Posterior cingulate gyrus (tissue), 11 donors: ENCODE measurements around the gene SMPD3.
A peak's percentile ranks its signal among the peaks of the same experiment; 100 is the strongest.

Experiments used
- DNase-seq, 10 donors: peaks; one replicate each; pipeline versions ENCODE4 v3.0.0 to v3.0.0-alpha.2; 2020 to 2021; ENCODE audit warnings: mixed read lengths in 3 of 10
- intact Hi-C: fragments of 100-400 bp; cut with DNase I; formaldehyde crosslinking; loops from one replicate; pipeline ENCODE4 v1.15.1; 2023

SMPD3 gene

GRCh38 chr16:68445458-68445857, 2.9 kb downstream of the SMPD3 start:
- intact Hi-C loops, result no loop called here
- DNase-seq, result peak in 5 of 10 donors; percentile 41 to 89 (median 60)

DNA sequence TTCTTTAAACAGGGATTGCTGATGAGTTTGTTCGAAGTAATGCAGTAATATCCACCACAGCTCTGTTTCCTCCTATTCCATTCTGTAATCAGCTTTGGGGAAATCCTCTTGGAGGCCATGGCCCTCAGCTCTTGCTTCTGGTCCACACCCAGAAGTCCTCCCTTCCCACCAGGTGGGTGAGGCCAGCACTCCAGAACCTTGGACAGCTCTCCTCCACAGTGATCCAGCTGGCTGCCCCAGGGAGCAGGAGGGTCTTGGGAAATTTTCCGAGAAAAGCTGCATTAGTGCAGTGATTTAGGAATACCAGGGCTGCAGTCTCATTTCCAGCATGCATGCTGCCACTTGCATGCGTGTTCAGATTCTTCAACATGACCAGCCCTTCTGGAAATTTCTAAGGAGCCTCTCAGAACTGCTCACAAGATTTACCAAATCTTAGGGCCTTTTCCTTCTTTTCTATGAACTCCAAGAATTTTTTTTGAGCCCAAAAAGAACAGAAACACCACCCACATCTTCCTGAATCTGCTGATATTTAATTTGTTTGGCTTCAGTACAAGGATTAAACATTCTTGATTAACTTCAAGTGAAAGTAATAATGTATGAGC, 4.2 kb downstream of the SMPD3 start:
- peak in 1 of 10 donors; percentile 71 for DNase-seq

GRCh38 chr16:68436581-68436980, 11.7 kb downstream of the SMPD3 start:
- intact Hi-C loops, result no loop called here
- no peak for DNase-seq

More for the DNA sequence above, 4.2 kb downstream of the SMPD3 start:
- intact Hi-C loops, result no loop called here

GRCh38 chr16:68434624-68435210, 13.6 kb downstream of the SMPD3 start:
- no peak for DNase-seq
- intact Hi-C loops, result no loop called here

DNA sequence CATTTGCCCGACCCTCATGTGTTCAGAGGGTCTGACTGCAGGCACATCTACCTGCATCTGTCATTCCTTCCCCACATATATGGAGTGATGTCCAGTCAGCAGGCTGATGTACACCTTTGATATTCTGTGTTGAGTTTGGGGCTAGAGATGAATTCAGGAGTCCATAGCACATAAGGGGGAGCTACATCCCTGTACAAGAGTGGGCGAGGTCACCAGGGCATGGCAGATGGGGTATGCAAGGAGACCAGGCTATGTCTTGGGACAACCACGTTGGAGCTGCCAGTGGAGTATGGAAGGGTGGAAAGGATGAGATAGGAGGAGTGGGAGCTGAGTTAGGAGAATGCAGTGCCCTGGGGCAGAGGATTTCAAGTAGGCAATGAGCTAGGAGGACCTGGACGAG, 15.0 kb downstream of the SMPD3 start:
- DNase-seq, result no peak

GRCh38 chr16:68432701-68433100, 15.6 kb downstream of the SMPD3 start:
- intact Hi-C loops, result no loop called here
- DNase-seq, result no peak

More for the DNA sequence above, 15.0 kb downstream of the SMPD3 start:
- intact Hi-C loops, result no loop called here

GRCh38 chr16:68429076-68429854, 19.0 kb downstream of the SMPD3 start:
- no peak for DNase-seq
- intact Hi-C loops, result no loop called here

DNA sequence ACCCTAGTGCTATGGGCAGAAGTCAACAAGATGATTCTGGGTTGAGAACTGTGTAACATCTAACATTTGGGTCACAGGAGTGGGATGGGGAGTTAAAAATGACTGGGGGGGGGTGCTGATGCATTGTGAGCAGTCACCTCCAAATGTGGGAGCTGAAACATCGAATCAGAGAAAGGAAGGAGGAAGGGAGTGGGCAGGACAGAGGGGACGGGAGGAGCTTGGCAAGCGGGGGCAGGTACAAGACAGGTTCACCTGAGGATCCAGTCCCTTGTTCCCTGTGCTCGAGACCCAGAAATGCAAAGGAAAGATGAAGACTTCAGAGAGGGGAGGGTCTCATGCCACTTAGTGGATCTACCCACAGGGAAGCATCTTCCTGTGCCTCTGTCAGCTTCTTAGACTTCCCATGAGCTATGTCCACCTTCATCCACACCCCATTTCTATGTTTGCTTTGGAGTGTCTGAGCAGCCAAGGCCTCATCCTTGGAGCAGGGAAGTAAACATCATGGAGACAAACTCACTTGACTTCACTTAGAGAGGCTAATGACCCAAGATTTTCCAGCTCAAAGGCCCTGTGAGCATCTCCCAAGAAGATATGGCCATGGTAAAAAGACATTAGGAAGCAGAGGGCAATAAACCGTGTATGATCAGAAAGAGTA, 20.5 kb downstream of the SMPD3 start:
- intact Hi-C loops, result no loop called here

DNA sequence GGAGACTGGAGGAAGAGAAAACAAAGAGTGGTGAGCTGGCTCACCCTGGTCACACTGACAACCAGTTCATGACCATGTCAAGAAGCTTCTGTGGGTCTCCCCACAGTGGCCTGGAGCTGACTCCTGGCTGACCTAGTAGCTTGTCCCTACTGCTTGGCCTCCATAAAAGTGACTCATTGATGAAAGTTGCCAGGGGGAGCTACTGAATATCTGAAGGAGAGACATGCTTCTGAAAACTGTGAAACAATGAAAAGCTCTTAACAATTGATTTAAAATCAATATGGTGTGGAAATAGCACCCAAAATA, 22.0 kb downstream of the SMPD3 start:
- intact Hi-C loops, result no loop called here
- DNase-seq, result no peak

More for the DNA sequence above, 20.5 kb downstream of the SMPD3 start:
- no peak for DNase-seq

DNA sequence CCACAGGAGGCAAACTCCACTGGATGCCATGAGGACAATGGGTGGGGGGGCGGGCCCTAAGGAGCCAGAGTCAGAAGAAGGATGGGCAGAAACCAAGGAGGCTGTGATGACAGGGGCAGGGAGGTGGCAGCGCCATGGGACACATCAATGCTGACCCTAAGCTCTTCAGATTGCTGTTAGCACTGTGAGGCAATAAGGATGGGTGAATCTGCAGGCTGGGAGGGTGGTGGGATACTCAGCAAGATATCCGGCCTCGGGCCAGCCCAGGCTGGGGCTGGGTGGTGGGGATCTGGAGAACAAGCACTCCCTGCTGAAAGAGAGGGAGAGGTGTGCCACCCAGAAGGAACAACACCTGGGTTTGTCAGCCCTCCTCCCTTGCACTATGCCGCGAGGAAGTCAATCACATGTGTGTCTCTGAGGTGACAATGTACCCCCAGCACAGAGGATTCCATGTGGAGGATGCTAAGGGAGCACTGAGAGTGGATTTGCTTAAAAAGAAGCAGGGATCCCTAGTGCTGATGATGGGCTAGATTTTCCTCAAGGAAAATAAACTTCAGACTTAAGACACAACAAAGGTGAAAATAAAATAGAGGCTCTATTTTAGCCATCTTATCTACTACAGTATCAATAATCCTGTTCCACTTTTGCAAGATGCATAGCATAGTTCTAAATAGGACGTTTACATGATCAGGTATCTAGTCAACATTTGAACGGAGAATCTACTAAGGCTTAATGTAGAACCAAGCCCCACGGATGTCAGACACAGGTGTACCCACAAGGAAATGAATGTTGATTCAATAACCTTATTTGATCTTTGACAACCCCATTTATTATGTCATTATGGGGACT, 22.6 kb downstream of the SMPD3 start:
- no peak for DNase-seq
- intact Hi-C loops, result no loop called here

- no peak for DNase-seq
- intact Hi-C loops, result no loop called here
These were observed 24.5 kb downstream of the SMPD3 start for GRCh38 chr16:68423771-68424170.

GRCh38 chr16:68422396-68422960, 25.8 kb downstream of the SMPD3 start:
- intact Hi-C loops, result no loop called here

GRCh38 chr16:68421076-68421475, 27.2 kb downstream of the SMPD3 start:
- intact Hi-C loops, result no loop called here
- no peak for DNase-seq

More at GRCh38 chr16:68422396-68422960, 25.8 kb downstream of the SMPD3 start:
- no peak for DNase-seq

GRCh38 chr16:68420366-68420942, 27.9 kb downstream of the SMPD3 start:
- no peak for DNase-seq
- intact Hi-C loops, result no loop called here

DNA sequence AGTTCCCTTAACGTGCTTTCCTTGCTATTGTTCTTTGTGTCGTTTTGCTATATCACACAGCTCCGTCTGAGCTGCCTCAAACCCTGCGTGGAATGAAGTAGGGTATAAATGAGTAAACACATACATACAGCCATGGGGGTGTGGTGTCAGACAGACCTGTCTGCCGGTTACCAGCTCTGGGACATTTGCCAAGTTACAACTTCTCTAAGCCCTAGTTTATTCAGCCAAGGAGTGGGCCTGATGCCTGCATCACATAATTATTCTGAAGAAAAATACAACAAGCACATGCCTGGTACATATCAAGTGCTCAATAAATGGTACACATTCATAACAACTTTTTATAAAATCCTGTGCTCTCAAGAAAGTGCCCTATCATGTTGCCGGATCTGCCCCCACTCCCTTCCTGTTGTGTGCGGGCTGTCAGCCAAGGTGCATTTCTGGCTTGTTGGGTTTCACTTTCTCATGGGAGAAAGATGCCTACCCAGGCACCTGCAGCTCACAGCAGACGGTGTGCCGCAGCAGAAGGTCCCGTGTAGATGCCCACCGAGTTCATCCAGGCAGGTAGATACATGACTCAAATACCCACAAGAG, 30.5 kb downstream of the SMPD3 start:
- peak in 1 of 10 donors; percentile 82 for DNase-seq
- intact Hi-C loops, result no loop called here

- peak in 1 of 10 donors; percentile 79 for DNase-seq
- intact Hi-C loops, result no loop called here
These were observed 32.0 kb downstream of the SMPD3 start for GRCh38 chr16:68416057-68417046.

- intact Hi-C loops, result no loop called here
- DNase-seq, result peak in 1 of 10 donors; percentile 43
These were observed 33.7 kb downstream of the SMPD3 start for GRCh38 chr16:68414581-68414980.

DNA sequence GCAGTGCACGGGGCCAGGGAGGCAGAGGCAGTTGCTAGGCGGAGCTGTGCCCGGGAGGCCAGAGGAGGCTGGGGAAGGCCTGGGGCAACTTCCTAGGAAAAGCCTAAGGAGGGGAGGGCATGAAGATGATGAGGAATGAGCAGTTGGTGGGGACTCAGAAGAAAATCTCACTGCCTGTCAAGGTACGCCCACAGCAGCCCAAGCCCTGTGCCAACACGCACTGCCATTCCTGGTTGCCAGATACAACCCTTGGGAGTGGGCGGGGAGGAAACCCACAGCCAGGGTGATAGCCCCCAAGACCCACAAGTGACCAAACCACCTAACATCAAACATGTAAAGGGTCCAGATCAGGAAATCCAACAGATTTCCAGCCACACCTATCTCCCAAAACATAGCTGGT, 36.2 kb downstream of the SMPD3 start:
- peak in 1 of 10 donors; percentile 80 for DNase-seq
- intact Hi-C loops, result no loop called here
